ENCODE results near the gene MYL3. TPM values are rescaled to one million over a fixed set of nuclear protein-coding genes. Genes with fewer than 3 reads are reported as not detected.

The MYL3 gene
- total RNA-seq, 1 experiment from 2014 or later: not detected

DNA sequence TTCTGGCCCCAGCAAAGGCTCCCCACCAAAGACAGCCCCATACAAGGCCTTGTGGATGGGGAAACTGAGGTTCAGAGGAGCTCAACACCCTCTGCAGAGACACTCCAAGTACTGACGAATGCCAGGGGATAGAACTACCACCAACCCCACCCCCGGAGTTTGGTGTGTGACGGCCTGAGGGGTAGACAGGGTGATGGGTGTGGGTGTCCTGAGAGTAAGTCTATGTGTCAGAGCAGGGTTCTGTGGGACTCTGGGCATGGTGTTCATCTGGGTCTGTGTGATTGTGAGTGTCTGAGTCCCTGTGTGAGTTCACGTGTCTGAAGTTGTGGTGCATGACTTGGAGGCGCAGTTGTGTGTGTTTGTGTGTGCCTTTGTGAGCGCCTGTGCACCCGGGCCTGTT lies 21.7 kb upstream of the MYL3 start:
- no peak for DNase-seq
- no TSS peak for BruUV-seq (replicated peaks)
- ChIA-PET CTCF (no interaction called here), POLR2A (ENCODE audit: unreplicated experiment) (no interaction called here)
- H3K9me2 ChIP-seq (ENCODE audit: insufficient read depth): no peaks in the 10 kb centered on the region
- H3K36me3 ChIP-seq (ENCODE audit: low read depth): no peaks in the 10 kb centered on the region
- H4K20me1 ChIP-seq (ENCODE audit: insufficient read depth): no peaks in the 10 kb centered on the region
- H3F3A ChIP-seq (ENCODE audit: insufficient read depth, low read depth): no peaks in the 10 kb centered on the region
- no peak overlapping the region for H3K27ac ChIP-seq
- intact Hi-C loops (cut with micrococcal nuclease; ENCODE audit: unreplicated experiment): no loop called here
- no peak overlapping the region for H2AFZ ChIP-seq
- H3K9me3 ChIP-seq (ENCODE audit: insufficient read depth, low read depth): no peaks in the 10 kb centered on the region
- TF ChIP-seq, protein P1, sequence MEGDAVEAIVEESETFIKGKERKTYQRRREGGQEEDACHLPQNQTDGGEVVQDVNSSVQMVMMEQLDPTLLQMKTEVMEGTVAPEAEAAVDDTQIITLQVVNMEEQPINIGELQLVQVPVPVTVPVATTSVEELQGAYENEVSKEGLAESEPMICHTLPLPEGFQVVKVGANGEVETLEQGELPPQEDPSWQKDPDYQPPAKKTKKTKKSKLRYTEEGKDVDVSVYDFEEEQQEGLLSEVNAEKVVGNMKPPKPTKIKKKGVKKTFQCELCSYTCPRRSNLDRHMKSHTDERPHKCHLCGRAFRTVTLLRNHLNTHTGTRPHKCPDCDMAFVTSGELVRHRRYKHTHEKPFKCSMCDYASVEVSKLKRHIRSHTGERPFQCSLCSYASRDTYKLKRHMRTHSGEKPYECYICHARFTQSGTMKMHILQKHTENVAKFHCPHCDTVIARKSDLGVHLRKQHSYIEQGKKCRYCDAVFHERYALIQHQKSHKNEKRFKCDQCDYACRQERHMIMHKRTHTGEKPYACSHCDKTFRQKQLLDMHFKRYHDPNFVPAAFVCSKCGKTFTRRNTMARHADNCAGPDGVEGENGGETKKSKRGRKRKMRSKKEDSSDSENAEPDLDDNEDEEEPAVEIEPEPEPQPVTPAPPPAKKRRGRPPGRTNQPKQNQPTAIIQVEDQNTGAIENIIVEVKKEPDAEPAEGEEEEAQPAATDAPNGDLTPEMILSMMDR (conservative IDR thresholded peaks at IDR 0.05): no peak
- TF ChIP-seq EZH2 (IDR thresholded peaks at IDR 0.05; ENCODE audit: low read depth): no peak
- no peak overlapping the region for H3K4me3 ChIP-seq
- H3K4me2 ChIP-seq: no peak overlapping the region
- no peaks in the 10 kb centered on the region for H3K4me1 ChIP-seq (replicated peaks; ENCODE audit: insufficient read depth)
- peaks cover 35% of the 10 kb centered on the region for H3K27me3 ChIP-seq (ENCODE audit: insufficient read depth, low read depth)
- no peaks in the 10 kb centered on the region for H3K79me2 ChIP-seq (ENCODE audit: low read depth)

DNA sequence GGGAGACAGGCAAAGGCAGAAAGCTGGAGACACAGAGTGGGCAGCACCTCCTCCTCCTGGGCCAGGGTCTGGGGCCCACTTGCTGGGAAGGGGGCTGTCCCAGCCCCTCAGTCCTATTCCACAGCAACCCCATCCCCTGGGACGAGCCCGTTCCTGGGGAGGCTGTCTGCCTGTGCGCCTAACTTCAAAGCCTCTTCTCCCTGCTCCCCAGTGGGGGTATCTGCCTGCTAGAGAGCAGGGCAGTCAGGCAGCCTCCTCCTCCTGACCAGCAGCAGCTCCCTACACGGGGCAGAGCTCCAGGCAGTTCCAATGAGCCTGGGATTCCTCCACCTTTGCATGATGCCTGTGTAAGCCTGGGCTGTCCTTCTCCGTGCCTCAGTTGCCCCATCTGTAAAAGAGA lies 21.2 kb upstream of the MYL3 start:
- Histone ChIP-seq H3K9me2 (ENCODE audit: insufficient read depth) (no peaks in the 10 kb centered on the region), H3K79me2 (ENCODE audit: low read depth) (no peaks in the 10 kb centered on the region), H4K20me1 (ENCODE audit: insufficient read depth) (no peaks in the 10 kb centered on the region), H3K9me3 (ENCODE audit: insufficient read depth, low read depth) (no peaks in the 10 kb centered on the region), H3K27me3 (ENCODE audit: insufficient read depth, low read depth) (peaks cover 35% of the 10 kb centered on the region), H3K27ac (no peak overlapping the region), H3K4me3 (no peak overlapping the region), H2AFZ (no peak overlapping the region), H3K4me2 (no peak overlapping the region), H3K4me1 (replicated peaks; ENCODE audit: insufficient read depth) (no peaks in the 10 kb centered on the region), H3F3A (ENCODE audit: insufficient read depth, low read depth) (no peaks in the 10 kb centered on the region; the same call in 1 of the 2 replicates), H3K36me3 (ENCODE audit: low read depth) (no peaks in the 10 kb centered on the region)
- CTCF ChIA-PET: no interaction called here
- POLR2A ChIA-PET (ENCODE audit: unreplicated experiment): no interaction called here
- TF ChIP-seq, protein P1 (conservative IDR thresholded peaks at IDR 0.05): no peak
- no TSS peak for BruUV-seq (replicated peaks)
- DNase-seq: no peak
- intact Hi-C loops (cut with micrococcal nuclease; ENCODE audit: unreplicated experiment): no loop called here

GRCh38 chr3:46883830-46884185 lies 20.6 kb upstream of the MYL3 start:
- H3K27me3 ChIP-seq (ENCODE audit: insufficient read depth, low read depth): peaks cover 35% of the 10 kb centered on the region
- H3K9me3 ChIP-seq (ENCODE audit: insufficient read depth, low read depth): no peaks in the 10 kb centered on the region
- H3K4me3 ChIP-seq: no peak overlapping the region
- intact Hi-C loops (cut with micrococcal nuclease; ENCODE audit: unreplicated experiment): no loop called here
- no peaks in the 10 kb centered on the region for H3K36me3 ChIP-seq (ENCODE audit: low read depth)
- H3K4me1 ChIP-seq (replicated peaks; ENCODE audit: insufficient read depth): peaks cover 5% of the 10 kb centered on the region
- no peaks in the 10 kb centered on the region; the same call in 1 of the 2 replicates for H3F3A ChIP-seq (ENCODE audit: insufficient read depth, low read depth)
- H4K20me1 ChIP-seq (ENCODE audit: insufficient read depth): no peaks in the 10 kb centered on the region
- no peak for DNase-seq
- no peak overlapping the region for H3K4me2 ChIP-seq
- ChIA-PET POLR2A (ENCODE audit: unreplicated experiment) (no interaction called here), CTCF (interaction anchor here (0.6 kb wide), 1 partner anchor 99 kb away, joined by 3 read pairs; no protein-coding TSS in a partner anchor)
- H3K27ac ChIP-seq: no peak overlapping the region
- no peaks in the 10 kb centered on the region for H3K79me2 ChIP-seq (ENCODE audit: low read depth)
- TF ChIP-seq EZH2 (IDR thresholded peaks at IDR 0.05; ENCODE audit: low read depth): no peak
- TF ChIP-seq, protein P1 (conservative IDR thresholded peaks at IDR 0.05): no peak
- no peak overlapping the region for H2AFZ ChIP-seq
- no TSS peak for BruUV-seq (replicated peaks)
- H3K9me2 ChIP-seq (ENCODE audit: insufficient read depth): no peaks in the 10 kb centered on the region
